ENCODE data around the gene ZNF516. TPM values are rescaled to one million over a fixed set of nuclear protein-coding genes. Genes with fewer than 3 reads are reported as not detected.

ZNF516 gene
- total RNA-seq, 4 donors from 2014 or later = 11.2 to 27.7 (median 16.6) TPM

GRCh38 chr18:76425146-76426131 lies 69.6 kb downstream of the ZNF516 start:
- DNase-seq (ENCODE audit: low spot score) (no peak), ATAC-seq (ENCODE audit: low FRiP score) (no peak)
- TF ChIP-seq CTCF (IDR thresholded peaks at IDR 0.05) = no peak

GRCh38 chr18:76422838-76423237 lies 72.2 kb downstream of the ZNF516 start:
- ATAC-seq (ENCODE audit: low FRiP score) = no peak

GRCh38 chr18:76422121-76422520 lies 72.9 kb downstream of the ZNF516 start:
- DNase-seq (ENCODE audit: low spot score) (no peak), ATAC-seq (ENCODE audit: low FRiP score) (no peak)
- TF ChIP-seq CTCF (IDR thresholded peaks at IDR 0.05) = no peak

More at GRCh38 chr18:76422838-76423237, 72.2 kb downstream of the ZNF516 start:
- TF ChIP-seq CTCF (IDR thresholded peaks at IDR 0.05) = no peak
- DNase-seq (ENCODE audit: low spot score) = no peak

- ATAC-seq (ENCODE audit: low FRiP score) (no peak), DNase-seq (ENCODE audit: low spot score) (no peak)
- no peak for TF ChIP-seq CTCF (IDR thresholded peaks at IDR 0.05)
These were observed 73.4 kb downstream of the ZNF516 start for GRCh38 chr18:76421685-76422078.

GRCh38 chr18:76420898-76421684 lies 74.0 kb downstream of the ZNF516 start:
- ATAC-seq (ENCODE audit: low FRiP score) = no peak
- no peak for DNase-seq (ENCODE audit: low spot score)
- TF ChIP-seq CTCF (IDR thresholded peaks at IDR 0.05) = no peak

GRCh38 chr18:76419811-76420210 lies 75.2 kb downstream of the ZNF516 start:
- TF ChIP-seq CTCF (IDR thresholded peaks at IDR 0.05) = no peak
- ATAC-seq (ENCODE audit: low FRiP score) (no peak), DNase-seq (ENCODE audit: low spot score) (no peak)
